ENCODE measurements around the gene SCFD2.

The SCFD2 gene

GRCh38 chr4:52945982-52946381, 419.9 kb downstream of the SCFD2 start:
- no peak for DNase-seq

- DNase-seq: no peak
These were observed 420.4 kb downstream of the SCFD2 start for GRCh38 chr4:52945326-52945898.

GRCh38 chr4:52943677-52944076, 422.2 kb downstream of the SCFD2 start:
- no peak for DNase-seq

GRCh38 chr4:52942936-52943335, 422.9 kb downstream of the SCFD2 start:
- no peak for DNase-seq

- no peak for DNase-seq
These were observed 424.4 kb downstream of the SCFD2 start for GRCh38 chr4:52941450-52941849.

GRCh38 chr4:52939739-52940138, 426.1 kb downstream of the SCFD2 start:
- peak; percentile 38 for DNase-seq

- DNase-seq: no peak
These were observed 426.5 kb downstream of the SCFD2 start for GRCh38 chr4:52939325-52939724.

GRCh38 chr4:52937829-52938228, 428.0 kb downstream of the SCFD2 start:
- DNase-seq: no peak

GRCh38 chr4:52936729-52937128, 429.1 kb downstream of the SCFD2 start:
- DNase-seq: no peak

GRCh38 chr4:52935317-52935716, 430.5 kb downstream of the SCFD2 start:
- no peak for DNase-seq

GRCh38 chr4:52933738-52934137, 432.1 kb downstream of the SCFD2 start:
- no peak for DNase-seq

GRCh38 chr4:52932591-52933470, 433.0 kb downstream of the SCFD2 start:
- DNase-seq: no peak

- DNase-seq: no peak
These were observed 434.6 kb downstream of the SCFD2 start for GRCh38 chr4:52931243-52931642.

- no peak for DNase-seq
These were observed 439.5 kb downstream of the SCFD2 start for GRCh38 chr4:52926196-52926974.

- DNase-seq: no peak
These were observed 440.3 kb downstream of the SCFD2 start for GRCh38 chr4:52925531-52925968.

- no peak for DNase-seq
These were observed 446.4 kb downstream of the SCFD2 start for GRCh38 chr4:52919461-52919860.

GRCh38 chr4:52917817-52918216, 448.0 kb downstream of the SCFD2 start:
- no peak for DNase-seq

GRCh38 chr4:52915730-52916300, 450.0 kb downstream of the SCFD2 start:
- no peak for DNase-seq

GRCh38 chr4:52915191-52915590, 450.7 kb downstream of the SCFD2 start:
- no peak for DNase-seq

GRCh38 chr4:52914051-52914605, 451.7 kb downstream of the SCFD2 start:
- DNase-seq: no peak

GRCh38 chr4:52912608-52913007, 453.3 kb downstream of the SCFD2 start:
- no peak for DNase-seq

GRCh38 chr4:52911684-52912294, 454.1 kb downstream of the SCFD2 start:
- DNase-seq: peak; percentile 60

Data from right hindlimb (tissue), 1 donor.